ENCODE data around the gene MAML3. TPM values are rescaled to one million over a fixed set of nuclear protein-coding genes. Genes with fewer than 3 reads are reported as not detected.

MAML3 gene
- total and polyA plus RNA-seq, 2 of the 13 experiments (the other 11 are each of a cell fraction or from before 2014, with no cell fraction given): 0.05 to 0.13 TPM

DNA sequence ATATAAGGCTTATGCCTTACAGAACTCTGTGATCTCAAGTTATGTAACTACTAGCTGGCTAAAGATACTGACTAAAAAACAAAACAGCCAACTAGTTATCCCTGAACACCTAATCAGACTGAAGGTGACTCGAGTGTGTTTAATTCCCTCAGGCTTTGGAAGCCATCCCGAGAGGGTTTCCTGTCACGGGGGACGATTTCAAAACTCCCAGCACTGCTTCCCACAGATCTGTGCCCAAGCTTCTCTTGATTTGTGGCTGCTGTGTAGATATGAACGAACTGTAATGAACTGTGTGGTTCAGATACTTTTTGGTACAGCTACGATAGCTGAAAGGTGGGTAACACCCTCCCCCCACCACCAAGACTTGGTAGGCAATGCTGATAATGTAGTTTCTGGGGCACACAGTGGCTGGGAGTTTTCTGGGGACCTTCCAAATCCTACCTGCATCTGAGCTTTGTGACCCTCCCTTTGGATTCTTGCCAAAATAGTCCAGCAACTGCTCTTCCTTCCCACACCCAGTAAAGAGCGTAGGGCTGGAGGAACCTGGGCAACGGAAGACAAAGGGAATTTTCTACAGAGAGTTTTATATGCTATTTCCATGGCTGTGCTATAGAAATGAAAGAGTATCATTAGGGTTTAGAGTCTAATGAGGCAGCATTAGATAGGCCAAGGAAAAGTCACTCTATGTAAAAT is 339.5 kb downstream of the MAML3 start (continued):
- TF ChIP-seq, protein P1, sequence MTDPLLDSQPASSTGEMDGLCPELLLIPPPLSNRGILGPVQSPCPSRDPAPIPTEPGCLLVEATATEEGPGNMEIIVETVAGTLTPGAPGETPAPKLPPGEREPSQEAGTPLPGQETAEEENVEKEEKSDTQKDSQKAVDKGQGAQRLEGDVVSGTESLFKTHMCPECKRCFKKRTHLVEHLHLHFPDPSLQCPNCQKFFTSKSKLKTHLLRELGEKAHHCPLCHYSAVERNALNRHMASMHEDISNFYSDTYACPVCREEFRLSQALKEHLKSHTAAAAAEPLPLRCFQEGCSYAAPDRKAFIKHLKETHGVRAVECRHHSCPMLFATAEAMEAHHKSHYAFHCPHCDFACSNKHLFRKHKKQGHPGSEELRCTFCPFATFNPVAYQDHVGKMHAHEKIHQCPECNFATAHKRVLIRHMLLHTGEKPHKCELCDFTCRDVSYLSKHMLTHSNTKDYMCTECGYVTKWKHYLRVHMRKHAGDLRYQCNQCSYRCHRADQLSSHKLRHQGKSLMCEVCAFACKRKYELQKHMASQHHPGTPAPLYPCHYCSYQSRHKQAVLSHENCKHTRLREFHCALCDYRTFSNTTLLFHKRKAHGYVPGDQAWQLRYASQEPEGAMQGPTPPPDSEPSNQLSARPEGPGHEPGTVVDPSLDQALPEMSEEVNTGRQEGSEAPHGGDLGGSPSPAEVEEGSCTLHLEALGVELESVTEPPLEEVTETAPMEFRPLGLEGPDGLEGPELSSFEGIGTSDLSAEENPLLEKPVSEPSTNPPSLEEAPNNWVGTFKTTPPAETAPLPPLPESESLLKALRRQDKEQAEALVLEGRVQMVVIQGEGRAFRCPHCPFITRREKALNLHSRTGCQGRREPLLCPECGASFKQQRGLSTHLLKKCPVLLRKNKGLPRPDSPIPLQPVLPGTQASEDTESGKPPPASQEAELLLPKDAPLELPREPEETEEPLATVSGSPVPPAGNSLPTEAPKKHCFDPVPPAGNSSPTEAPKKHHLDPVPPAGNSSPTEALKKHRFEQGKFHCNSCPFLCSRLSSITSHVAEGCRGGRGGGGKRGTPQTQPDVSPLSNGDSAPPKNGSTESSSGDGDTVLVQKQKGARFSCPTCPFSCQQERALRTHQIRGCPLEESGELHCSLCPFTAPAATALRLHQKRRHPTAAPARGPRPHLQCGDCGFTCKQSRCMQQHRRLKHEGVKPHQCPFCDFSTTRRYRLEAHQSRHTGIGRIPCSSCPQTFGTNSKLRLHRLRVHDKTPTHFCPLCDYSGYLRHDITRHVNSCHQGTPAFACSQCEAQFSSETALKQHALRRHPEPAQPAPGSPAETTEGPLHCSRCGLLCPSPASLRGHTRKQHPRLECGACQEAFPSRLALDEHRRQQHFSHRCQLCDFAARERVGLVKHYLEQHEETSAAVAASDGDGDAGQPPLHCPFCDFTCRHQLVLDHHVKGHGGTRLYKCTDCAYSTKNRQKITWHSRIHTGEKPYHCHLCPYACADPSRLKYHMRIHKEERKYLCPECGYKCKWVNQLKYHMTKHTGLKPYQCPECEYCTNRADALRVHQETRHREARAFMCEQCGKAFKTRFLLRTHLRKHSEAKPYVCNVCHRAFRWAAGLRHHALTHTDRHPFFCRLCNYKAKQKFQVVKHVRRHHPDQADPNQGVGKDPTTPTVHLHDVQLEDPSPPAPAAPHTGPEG (CRISPR knock-in tag; IDR thresholded peaks at IDR 0.05): no peak
- no peak for TF ChIP-seq MAFF (IDR thresholded peaks at IDR 0.05; ENCODE audit: low read depth, low read length)
- TF ChIP-seq, protein P2, sequence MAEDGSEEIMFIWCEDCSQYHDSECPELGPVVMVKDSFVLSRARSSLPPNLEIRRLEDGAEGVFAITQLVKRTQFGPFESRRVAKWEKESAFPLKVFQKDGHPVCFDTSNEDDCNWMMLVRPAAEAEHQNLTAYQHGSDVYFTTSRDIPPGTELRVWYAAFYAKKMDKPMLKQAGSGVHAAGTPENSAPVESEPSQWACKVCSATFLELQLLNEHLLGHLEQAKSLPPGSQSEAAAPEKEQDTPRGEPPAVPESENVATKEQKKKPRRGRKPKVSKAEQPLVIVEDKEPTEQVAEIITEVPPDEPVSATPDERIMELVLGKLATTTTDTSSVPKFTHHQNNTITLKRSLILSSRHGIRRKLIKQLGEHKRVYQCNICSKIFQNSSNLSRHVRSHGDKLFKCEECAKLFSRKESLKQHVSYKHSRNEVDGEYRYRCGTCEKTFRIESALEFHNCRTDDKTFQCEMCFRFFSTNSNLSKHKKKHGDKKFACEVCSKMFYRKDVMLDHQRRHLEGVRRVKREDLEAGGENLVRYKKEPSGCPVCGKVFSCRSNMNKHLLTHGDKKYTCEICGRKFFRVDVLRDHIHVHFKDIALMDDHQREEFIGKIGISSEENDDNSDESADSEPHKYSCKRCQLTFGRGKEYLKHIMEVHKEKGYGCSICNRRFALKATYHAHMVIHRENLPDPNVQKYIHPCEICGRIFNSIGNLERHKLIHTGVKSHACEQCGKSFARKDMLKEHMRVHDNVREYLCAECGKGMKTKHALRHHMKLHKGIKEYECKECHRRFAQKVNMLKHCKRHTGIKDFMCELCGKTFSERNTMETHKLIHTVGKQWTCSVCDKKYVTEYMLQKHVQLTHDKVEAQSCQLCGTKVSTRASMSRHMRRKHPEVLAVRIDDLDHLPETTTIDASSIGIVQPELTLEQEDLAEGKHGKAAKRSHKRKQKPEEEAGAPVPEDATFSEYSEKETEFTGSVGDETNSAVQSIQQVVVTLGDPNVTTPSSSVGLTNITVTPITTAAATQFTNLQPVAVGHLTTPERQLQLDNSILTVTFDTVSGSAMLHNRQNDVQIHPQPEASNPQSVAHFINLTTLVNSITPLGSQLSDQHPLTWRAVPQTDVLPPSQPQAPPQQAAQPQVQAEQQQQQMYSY (CRISPR knock-in tag; IDR thresholded peaks at IDR 0.05): no peak
- TF ChIP-seq ZNF530 (CRISPR knock-in tag; IDR thresholded peaks at IDR 0.05; ENCODE audit: low read depth): no peak
- TF ChIP-seq ZNF788 (CRISPR knock-in tag; IDR thresholded peaks at IDR 0.05; ENCODE audit: borderline replicate concordance): no peak
- TF ChIP-seq, protein P3, sequence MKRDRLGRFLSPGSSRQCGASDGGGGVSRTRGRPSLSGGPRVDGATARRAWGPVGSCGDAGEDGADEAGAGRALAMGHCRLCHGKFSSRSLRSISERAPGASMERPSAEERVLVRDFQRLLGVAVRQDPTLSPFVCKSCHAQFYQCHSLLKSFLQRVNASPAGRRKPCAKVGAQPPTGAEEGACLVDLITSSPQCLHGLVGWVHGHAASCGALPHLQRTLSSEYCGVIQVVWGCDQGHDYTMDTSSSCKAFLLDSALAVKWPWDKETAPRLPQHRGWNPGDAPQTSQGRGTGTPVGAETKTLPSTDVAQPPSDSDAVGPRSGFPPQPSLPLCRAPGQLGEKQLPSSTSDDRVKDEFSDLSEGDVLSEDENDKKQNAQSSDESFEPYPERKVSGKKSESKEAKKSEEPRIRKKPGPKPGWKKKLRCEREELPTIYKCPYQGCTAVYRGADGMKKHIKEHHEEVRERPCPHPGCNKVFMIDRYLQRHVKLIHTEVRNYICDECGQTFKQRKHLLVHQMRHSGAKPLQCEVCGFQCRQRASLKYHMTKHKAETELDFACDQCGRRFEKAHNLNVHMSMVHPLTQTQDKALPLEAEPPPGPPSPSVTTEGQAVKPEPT (CRISPR knock-in tag; IDR thresholded peaks at IDR 0.05; ENCODE audit: low read depth): no peak
- TF ChIP-seq ZNF713 (CRISPR knock-in tag; IDR thresholded peaks at IDR 0.05): no peak
- TF ChIP-seq, protein P4, sequence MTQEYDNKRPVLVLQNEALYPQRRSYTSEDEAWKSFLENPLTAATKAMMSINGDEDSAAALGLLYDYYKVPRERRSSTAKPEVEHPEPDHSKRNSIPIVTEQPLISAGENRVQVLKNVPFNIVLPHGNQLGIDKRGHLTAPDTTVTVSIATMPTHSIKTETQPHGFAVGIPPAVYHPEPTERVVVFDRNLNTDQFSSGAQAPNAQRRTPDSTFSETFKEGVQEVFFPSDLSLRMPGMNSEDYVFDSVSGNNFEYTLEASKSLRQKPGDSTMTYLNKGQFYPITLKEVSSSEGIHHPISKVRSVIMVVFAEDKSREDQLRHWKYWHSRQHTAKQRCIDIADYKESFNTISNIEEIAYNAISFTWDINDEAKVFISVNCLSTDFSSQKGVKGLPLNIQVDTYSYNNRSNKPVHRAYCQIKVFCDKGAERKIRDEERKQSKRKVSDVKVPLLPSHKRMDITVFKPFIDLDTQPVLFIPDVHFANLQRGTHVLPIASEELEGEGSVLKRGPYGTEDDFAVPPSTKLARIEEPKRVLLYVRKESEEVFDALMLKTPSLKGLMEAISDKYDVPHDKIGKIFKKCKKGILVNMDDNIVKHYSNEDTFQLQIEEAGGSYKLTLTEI (CRISPR knock-in tag; conservative IDR thresholded peaks at IDR 0.05): no peak

Data from HepG2 (cell line).